Muscle layer of colon (tissue), 2 donors: ENCODE data around the gene UBE2I.

Experiments
- H3K27ac ChIP-seq: one replicate; pipeline ENCODE4 v1.7.0; 2013; ENCODE audit warnings: low read depth, mild to moderate bottlenecking, low read length, moderate library complexity
- H3K27me3 ChIP-seq, 2 donors: one replicate each; pipeline ENCODE4 v1.7.0; 2013; ENCODE audit warnings: low read length in 2 of 2, mild to moderate bottlenecking in 2 of 2; ENCODE audit not compliant: insufficient read depth in 2 of 2, control insufficient read depth in 1 of 2
- H3K36me3 ChIP-seq: one replicate; pipeline ENCODE4 v1.7.0; 2013; ENCODE audit warnings: mild to moderate bottlenecking, low read length; ENCODE audit not compliant: insufficient read depth
- H3K4me1 ChIP-seq: one replicate; pipeline ENCODE4 v1.7.0; 2013; ENCODE audit warnings: mild to moderate bottlenecking, low read length; ENCODE audit not compliant: insufficient read depth
- H3K4me3 ChIP-seq, 2 donors: one replicate each; pipeline ENCODE4 v1.7.0; 2013; ENCODE audit warnings: low read length in 2 of 2, low read depth in 1 of 2, mild to moderate bottlenecking in 1 of 2, moderate library complexity in 1 of 2
- H3K9ac ChIP-seq: one replicate; pipeline ENCODE4 v1.7.0; 2013; ENCODE audit warnings: low read length
- H3K9me3 ChIP-seq: one replicate; pipeline ENCODE4 v1.7.0; 2013; ENCODE audit warnings: mild to moderate bottlenecking, low read length
- donor health status: abdominal sarcoma.
- donor health status: Adenocarcinoma of cecum.

UBE2I gene

DNA sequence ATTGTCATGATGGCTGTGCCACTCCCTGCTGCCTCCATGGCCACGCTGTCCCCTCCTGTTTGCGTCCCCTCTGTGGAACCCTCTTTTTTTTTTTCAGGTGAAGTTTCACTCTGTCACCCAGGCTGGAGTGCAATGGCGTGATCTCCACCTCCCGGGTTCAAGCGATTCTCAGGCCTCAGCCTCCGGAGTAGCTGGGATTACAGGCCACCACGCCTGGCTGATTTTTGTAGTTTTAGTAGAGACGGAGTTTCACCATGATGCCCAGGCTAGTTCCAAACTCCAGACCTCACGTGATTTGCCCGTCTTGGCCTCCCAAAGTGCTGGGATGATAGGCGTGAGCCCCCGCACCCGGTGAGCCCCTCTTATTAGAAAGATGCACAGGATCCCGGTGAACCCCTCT, 11.0 kb upstream of the UBE2I start:
- H3K4me3 ChIP-seq: no peak overlapping the region
- H3K9ac ChIP-seq: no peak overlapping the region
- H3K27ac ChIP-seq: no peak overlapping the region
- no peaks in the 10 kb centered on the region for H3K9me3 ChIP-seq
- H3K27me3 ChIP-seq: peaks cover 25 to 36% of the 10 kb centered on the region in 2 donors
- no peaks in the 10 kb centered on the region for H3K4me1 ChIP-seq
- no peaks in the 10 kb centered on the region for H3K36me3 ChIP-seq

DNA sequence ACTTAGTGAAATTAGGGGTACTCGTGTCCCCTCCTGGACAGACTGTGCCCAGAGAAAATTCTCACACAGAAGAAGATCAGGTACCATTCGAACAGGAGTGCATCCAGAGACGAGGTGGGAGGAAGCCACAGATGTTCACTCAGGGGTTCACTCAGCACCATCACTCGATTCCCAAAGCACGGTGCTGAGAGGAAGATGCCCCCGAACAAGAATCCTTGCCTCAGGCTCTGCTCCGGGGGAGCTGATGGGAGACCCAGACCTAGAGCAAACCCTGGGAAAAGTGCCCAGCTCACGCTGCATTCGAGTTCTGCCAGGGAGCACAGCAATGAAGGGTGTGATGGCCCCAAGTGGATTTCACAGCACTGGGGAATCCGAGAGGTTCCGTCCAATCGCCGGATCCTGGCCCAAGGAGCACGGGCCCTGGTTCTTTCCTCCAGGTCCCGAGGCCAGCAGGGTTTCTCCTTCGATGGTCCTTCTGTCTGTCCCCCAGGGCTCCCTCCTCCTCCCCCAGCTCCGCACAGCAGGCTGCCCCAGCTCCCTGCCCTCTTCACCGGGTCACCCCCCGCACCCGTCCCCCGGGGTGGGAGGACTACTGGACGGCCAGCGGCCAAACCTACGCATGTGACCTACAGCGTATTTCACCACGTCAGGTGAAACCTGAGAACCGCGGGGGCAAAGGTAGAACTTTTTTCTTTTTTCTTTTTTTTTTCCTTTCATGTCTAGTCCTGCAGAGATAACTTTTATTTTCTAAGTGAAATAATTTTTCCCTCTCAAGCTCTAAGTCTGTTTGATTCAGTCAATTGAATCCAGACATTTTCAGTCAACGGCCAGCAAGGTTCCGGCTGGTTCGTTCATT, 10.2 kb upstream of the UBE2I start:
- H3K9me3 ChIP-seq: no peaks in the 10 kb centered on the region
- no peak overlapping the region for H3K27ac ChIP-seq
- H3K36me3 ChIP-seq: no peaks in the 10 kb centered on the region
- no peak overlapping the region for H3K4me3 ChIP-seq
- H3K4me1 ChIP-seq: no peaks in the 10 kb centered on the region
- no peak overlapping the region for H3K9ac ChIP-seq
- H3K27me3 ChIP-seq: peaks cover 25 to 36% of the 10 kb centered on the region in 2 donors

DNA sequence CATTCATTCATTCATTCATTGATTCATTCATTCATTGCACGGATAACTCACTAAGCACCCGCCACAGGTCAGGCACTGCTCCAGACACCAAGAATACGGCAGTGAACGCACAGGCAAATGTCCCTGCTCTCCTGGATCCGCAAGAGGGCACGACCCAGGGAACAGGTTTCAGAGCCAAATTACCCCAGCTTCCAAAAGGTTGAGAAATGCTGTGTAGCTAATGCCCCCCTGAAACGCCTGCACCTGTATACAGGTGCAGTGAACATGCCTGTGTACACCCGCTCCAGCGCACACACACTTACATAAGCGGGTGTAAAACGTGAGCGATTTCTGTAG, 9.6 kb upstream of the UBE2I start:
- Histone ChIP-seq H3K9me3 (no peaks in the 10 kb centered on the region), H3K9ac (no peak overlapping the region), H3K27me3 (peaks cover 25 to 36% of the 10 kb centered on the region in 2 donors), H3K27ac (no peak overlapping the region), H3K4me3 (no peak overlapping the region), H3K4me1 (no peaks in the 10 kb centered on the region), H3K36me3 (no peaks in the 10 kb centered on the region)

DNA sequence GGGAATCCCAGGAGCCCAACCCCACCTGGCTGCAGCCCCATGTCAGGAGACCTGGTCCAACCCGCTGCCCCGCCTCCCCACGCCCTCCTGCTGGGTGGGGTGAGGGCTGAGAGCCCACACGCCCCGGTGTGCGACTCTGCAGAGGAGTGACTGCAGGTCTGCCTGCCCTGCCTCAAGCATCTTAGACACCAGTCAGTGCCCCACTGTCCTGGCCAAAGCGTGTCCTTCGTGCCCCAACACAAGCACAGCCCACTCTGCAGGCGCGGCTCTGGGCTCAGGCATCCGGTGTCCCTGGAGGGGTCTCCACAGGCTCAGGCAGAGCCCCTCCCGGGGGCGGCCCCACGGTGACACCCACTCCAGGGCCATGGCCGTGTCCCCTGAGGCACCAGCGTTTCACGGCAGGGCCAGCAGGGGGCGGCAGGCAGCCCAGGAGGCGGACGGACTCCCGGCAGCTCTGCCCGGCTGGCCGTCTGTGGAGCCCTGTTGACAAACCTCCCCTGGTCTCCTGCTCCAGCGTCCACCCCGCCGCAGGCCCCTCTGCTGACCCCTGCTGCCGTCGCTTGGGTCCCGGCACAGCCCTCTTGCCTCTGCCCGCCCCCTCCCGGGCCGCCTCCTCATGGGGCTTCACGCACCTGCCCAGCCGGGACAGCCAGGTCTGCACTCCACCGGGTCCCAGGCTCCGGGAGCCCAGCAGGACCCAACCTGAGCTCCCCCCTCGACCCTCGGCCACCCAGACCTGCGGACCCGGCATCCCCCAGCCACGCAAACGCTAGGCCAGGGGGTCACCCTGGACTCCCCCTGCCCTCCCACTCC, 8.6 kb upstream of the UBE2I start:
- H3K27ac ChIP-seq: no peak overlapping the region
- peaks cover 25 to 36% of the 10 kb centered on the region in 2 donors for H3K27me3 ChIP-seq
- no peaks in the 10 kb centered on the region for H3K36me3 ChIP-seq
- H3K4me1 ChIP-seq: no peaks in the 10 kb centered on the region
- no peak overlapping the region for H3K4me3 ChIP-seq
- H3K9ac ChIP-seq: no peak overlapping the region
- H3K9me3 ChIP-seq: no peaks in the 10 kb centered on the region

DNA sequence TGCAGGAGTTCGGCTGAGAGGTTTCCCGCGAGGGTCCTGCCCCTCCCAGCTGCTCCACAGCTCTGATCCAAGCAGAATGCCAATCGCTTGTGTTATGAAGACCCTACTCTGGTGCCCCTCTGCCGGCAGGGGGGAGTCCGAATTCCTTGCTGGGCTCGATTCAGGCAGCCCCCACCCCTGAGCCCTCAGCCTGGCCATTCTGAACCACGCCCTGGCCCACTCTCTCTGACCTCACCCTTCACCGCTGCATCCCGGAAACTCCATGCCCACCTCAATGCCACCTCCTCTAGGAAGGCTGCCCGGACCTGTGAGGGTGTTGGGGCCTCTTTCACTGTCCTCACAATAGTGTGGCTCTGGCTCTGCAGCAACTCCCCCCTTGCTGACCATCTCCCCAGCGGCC, 7.9 kb upstream of the UBE2I start:
- Histone ChIP-seq H3K27me3 (peaks cover 25 to 36% of the 10 kb centered on the region in 2 donors), H3K4me1 (no peaks in the 10 kb centered on the region), H3K9ac (no peak overlapping the region), H3K9me3 (no peaks in the 10 kb centered on the region), H3K4me3 (no peak overlapping the region), H3K27ac (no peak overlapping the region), H3K36me3 (no peaks in the 10 kb centered on the region)

DNA sequence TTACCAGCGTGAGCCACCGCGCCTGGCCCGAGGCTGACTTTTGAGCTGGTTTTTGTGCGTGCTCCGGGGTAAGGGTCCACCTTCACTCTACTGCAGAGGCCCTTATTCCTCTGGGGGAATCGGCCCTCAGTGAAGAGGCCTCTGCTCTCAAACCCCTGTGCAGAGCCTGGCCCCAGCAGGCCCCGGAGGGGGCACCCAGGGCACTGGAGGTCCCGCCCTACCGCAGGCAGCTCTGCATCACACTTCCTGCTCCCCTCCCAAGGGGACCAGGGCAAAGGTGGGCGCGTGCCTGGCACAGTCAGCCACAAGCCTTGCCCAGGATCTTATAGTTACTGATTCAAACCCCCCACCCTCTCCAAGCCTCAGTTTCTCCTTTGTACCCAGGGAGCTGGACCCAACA, 3.6 kb upstream of the UBE2I start:
- Histone ChIP-seq H3K4me1 (peaks cover 7% of the 10 kb centered on the region), H3K9me3 (no peaks in the 10 kb centered on the region), H3K9ac (no peak overlapping the region), H3K27ac (no peak overlapping the region), H3K27me3 (peaks cover 8 to 11% of the 10 kb centered on the region in 2 donors), H3K4me3 (no peak overlapping the region), H3K36me3 (no peaks in the 10 kb centered on the region)

DNA sequence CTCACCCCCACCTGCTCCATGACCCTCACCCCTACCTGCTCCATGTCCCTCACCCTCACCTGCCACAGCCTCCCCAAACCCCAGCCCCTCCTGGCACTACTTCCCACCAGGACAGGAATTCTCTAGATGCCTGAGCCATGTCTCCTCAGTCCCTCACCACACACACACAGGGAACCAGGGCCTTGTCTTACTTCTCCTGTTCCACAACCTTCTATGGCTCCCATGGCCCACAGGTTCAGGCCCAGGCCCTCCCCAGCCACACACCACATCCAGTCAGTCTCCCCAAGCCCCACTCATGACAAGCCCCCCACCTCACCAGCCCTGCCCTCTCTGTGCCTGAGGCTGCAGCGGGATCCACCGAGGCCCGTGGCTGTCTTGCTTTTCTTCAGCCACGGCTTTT, 3.1 kb upstream of the UBE2I start:
- Histone ChIP-seq H3K9ac (no peak overlapping the region), H3K4me1 (peaks cover 12% of the 10 kb centered on the region), H3K27me3 (peaks cover 5 to 6% of the 10 kb centered on the region in 2 donors), H3K4me3 (no peak overlapping the region), H3K27ac (no peak overlapping the region), H3K9me3 (no peaks in the 10 kb centered on the region), H3K36me3 (no peaks in the 10 kb centered on the region)

DNA sequence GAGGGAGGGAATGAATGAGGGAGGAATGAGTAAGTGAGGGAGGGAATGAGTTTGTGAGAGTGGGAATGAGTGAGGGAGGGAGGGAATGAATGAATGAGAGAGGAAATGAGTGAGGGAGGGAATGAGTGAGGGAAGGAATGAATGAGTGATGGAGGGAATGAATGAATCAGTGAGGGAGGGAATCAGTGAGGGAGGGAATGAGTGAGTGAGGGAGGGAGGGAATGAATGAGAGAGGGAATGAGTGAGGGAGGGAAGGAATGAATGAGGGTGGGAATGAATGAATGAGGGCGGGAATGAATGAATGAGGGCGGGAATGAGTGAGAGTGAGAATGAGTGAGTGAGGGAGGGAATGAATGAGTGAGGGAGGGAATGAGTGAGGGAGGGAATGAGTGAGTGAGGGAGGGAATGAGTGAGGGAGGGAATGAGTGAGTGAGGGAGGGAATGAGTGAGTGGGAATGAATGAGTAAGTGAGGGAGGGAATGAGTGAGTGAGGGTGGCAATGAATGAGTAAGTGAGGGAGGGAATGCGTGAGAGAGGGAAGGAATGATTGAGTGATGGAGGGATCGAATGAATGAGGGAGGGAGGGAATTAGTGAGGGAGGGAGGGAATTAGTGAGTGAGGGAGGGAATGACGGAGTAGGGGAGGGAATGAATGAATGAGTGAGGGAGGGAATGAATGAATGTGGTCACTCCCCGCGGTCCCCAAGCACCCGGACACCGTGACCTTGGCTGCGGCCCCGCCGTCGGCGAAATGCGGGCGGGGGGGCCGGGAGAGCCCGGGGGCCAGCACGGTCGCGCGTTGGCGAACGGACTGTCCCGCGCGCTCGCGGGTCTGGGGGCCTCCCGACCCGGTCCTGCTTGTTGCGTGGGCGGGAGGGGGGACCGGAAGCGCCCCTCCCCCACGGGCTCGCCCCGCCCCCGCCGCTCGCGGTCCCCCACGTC, 1.1 kb upstream of the UBE2I start:
- no peak overlapping the region for H3K9ac ChIP-seq
- H3K36me3 ChIP-seq: no peaks in the 10 kb centered on the region

DNA sequence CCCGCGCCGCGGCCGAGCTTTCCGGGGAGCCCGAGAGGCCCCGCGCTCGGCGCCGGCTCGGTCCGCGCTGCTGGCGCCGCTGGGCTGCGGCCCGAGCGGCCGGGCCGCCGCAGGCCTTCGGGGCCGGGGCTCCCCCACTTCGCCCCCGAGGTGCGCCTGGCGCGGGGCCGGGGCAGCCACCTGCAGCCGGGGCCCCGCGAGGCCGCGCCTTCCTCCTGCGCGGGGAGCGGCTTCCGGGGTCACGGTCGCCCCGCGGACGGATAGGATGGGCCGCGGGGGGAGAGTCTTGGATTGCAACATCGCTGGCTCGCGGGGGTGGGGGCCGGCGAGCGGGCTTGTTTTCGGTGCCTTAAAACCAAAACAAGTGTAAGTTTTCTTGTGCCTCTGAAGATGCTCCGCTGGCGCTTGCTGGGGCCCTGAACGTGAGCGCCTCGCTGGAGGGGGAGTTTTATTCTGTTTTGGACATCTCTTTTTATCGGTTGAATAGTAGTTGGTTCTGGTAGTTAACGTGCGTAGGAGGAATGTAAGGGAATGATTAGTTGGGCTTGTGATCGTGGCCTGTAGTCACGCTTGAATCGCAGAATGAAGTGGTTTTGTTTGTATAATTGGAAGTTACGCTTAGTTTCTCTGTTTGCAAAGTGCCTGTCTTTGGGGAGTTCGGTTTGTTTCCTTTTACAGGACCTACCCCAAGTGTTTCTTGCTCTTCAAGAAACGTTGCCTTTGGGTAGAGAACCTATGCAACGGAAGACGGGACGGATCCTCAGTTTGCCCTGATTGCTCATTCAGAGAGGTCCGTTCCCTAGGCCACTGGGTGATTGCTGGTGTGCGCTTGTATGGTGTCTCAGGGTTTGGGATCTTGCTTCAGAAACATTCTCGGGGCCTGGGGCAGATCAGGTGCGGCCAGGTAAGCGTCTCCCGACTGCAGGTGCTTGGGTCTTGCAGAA, 724 bp downstream of the UBE2I start:
- Histone ChIP-seq H3K27me3 (no peaks in the 10 kb centered on the region), H3K9me3 (no peaks in the 10 kb centered on the region), H3K4me1 (peaks cover 30% of the 10 kb centered on the region), H3K9ac (peak overlapping the region; percentile 77), H3K36me3 (peaks cover 14% of the 10 kb centered on the region), H3K27ac (peak overlapping the region; percentile 68), H3K4me3 (peak overlapping the region; percentile 68 to 99)

More for the DNA sequence above, 1.1 kb upstream of the UBE2I start:
- Histone ChIP-seq H3K27me3 (no peaks in the 10 kb centered on the region), H3K9me3 (no peaks in the 10 kb centered on the region), H3K27ac (peak overlapping the region; percentile 93), H3K4me1 (peaks cover 30% of the 10 kb centered on the region), H3K4me3 (peak overlapping the region; percentile 24 to 47)

DNA sequence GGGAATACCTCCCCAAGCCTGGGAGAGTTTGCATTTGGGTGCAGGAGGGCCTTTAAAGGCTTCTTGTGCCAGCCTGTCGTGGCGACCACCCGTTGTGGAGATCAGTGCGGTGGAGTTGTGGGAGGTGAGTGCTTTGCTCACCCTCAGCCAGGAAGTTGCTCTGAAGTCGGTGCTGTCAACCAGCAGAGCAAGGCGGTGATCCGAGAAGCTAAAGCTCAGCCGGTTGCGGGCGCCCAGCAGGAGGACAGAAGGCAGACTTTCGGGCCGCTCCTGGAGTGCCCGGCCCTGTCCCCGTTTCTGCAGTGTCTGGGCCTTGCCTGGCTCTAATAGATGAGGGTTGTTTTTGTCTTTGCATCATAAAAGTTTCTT, 1.4 kb downstream of the UBE2I start:
- Histone ChIP-seq H3K9ac (peak overlapping the region; percentile 77), H3K27me3 (no peaks in the 10 kb centered on the region), H3K36me3 (peaks cover 21% of the 10 kb centered on the region), H3K4me1 (peaks cover 30% of the 10 kb centered on the region), H3K9me3 (no peaks in the 10 kb centered on the region), H3K27ac (peak overlapping the region; percentile 68), H3K4me3 (peak overlapping the region; percentile 68 to 99)
